Stimulated activated CD8-positive, alpha-beta memory T cell treated with anti-CD3 and anti-CD28 coated beads, Interleukin-7, amount 100 ng/mL, for 48 hours (primary cell): Measurements from ENCODE around the gene LAT.
"Not testable (repeated sequence)": the region's sequence is repeated elsewhere in the genome, so short reads cannot be mapped to it uniquely, and the experiment has no call there.

Source experiments
- DNase-seq, 2 donors: peaks; one replicate each; pipeline ENCODE4 v3.0.0-alpha.2; 2020; ENCODE audit warnings: low read depth in 1 of 2; ENCODE audit errors: extremely low read depth in 1 of 2

The LAT gene, protein sequence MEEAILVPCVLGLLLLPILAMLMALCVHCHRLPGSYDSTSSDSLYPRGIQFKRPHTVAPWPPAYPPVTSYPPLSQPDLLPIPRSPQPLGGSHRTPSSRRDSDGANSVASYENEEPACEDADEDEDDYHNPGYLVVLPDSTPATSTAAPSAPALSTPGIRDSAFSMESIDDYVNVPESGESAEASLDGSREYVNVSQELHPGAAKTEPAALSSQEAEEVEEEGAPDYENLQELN

DNA sequence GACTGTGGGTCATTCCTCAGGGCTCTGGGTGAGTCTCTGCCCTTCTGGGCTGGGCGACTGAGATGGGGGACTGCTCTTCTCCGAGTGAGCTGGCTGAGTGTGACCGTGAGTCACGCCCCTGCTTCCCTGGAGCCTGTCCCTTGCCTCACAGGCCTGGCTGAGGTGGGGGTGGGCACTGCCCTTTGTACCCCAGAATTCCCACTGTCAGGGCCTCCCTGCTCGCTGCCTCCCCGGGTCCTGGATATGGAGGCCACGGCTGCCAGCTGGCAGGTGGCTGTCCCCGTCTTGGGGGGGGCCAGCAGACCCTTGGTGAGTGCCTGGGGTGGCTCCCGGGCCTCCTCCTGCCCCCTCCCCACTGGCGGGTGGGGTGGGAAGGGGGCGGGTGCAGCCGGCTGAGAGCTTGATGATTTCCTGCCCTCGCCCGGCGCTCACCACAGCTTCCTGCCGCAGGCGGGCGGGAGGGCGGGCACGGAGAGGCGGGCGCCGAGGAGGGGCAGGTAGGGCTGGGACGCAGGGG is at the start of gene LAT:
LAT (plus strand) TSS at position 434 of the 517 bp plus-strand sequence. CDS start 366 bp downstream, outside the sequence.
- peak; percentile 57 to 66 for DNase-seq

DNA sequence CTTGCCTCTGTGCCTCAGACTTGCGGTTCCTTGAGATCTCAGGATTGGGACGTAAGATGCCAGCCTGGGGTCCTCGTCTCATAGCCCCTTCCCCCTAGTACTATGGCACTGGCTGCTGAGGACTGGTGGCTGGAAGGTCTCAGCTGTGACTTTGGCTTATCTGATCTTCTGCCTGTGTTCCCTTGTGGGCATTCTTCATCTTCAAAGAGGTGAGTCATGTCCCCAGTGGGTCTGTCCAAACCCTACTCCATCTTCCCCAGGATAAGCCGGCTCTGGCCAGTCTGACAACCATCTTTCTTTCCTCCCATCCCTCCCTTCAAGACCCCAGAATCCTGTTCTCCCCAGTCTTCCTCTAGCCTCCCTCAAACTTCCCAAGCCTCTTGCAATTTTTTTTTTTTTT is 49.5 kb upstream of the LAT start:
- no peak for DNase-seq

DNA sequence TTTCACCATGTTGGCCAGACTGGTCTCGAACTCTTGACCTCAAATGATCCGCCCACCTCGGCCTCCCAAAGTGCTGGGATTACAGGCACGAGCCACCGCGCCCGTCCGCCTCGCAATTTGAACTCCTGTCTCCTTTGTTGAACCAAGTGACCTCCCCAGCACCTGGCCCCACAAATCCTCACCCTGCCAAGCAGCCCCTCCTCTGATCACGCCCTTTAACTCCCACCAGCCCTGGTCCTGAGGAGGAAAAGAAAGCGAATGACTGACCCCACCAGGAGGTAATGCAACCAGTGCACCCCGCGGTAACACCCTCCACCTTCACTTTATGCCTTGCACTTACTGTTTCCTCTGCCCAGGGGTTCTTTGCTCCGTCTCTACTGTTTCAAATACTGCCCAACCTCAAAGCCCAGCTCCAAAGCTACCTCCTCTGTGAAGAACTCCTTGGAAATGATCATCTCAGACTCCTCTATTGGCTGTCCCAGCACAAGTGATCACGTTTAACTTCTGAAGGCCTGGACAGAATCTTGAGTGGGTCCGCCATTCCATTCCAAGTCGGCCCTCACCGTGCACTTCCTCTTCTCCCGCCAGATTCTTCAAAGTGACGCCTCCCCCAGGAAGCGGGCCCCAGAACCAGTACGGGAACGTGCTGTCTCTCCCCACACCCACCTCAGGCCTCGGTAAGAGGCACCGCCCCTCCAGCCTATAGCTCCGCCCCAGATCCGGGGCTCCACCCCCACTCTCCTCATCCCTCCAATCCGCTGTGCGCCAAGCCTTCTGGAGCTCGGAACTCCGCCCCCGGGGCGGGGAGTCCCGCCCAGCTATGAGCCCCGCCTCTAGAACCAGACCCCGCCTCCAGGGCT is 48.7 kb upstream of the LAT start:
- peak; percentile 64 to 71 for DNase-seq

DNA sequence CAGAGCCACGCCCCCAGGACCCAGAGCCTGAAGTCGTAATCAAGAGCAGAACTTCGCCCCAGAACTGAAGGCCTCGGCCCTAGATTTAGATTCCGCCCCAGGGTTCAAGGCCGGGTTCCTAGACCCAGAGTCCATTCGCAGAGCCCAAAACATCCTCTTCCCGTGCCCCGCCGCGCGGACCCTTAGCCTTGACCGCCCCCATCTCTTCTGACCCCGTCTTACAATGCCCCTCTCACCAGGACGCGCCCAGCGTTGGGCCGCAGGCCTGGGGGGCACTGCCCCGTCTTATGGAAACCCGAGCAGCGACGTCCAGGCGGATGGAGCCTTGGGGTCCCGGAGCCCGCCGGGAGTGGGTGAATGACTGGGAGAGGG is 48.1 kb upstream of the LAT start:
- no peak for DNase-seq

DNA sequence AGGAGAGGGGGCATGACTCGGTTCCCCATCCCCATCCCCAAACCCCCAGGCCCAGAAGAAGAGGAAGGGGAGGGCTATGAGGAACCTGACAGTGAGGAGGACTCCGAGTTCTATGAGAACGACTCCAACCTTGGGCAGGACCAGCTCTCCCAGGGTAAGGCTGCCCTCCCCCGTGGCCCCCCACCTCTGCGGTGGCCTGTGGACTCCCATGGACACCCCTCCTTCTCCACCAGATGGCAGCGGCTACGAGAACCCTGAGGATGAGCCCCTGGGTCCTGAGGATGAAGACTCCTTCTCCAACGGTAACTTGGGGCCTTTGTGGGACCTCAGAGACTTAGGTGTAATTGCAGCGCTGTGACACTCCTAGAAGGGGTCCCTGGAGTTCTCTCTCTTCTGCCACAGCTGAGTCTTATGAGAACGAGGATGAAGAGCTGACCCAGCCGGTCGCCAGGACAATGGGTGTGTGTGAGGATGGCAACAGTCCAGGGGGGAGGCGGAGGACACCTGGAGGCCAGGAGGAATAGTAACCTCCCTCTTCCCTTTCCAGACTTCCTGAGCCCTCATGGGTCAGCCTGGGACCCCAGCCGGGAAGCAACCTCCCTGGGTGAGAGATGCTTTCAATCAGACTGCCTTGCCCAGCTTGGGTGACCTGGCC is 47.5 kb upstream of the LAT start:
- DNase-seq, result no peak

DNA sequence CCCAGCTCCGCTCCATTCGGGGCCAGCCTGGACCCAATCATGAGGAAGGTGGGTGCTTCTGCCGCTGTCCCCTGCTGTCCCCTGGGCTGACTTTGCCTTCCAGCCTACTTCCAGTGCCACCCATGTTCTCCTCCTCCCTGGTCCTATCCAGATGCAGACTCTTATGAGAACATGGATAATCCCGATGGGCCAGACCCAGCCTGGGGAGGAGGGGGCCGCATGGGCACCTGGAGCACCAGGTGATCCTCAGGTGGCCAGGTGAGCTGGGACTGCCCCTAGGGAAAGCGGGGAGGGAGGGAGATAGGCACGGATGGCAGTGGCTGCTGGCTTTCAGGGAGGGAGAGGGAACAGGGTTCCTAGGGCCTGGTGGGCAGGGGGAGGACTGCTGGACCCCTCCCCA is 46.1 kb upstream of the LAT start:
- no peak for DNase-seq

DNA sequence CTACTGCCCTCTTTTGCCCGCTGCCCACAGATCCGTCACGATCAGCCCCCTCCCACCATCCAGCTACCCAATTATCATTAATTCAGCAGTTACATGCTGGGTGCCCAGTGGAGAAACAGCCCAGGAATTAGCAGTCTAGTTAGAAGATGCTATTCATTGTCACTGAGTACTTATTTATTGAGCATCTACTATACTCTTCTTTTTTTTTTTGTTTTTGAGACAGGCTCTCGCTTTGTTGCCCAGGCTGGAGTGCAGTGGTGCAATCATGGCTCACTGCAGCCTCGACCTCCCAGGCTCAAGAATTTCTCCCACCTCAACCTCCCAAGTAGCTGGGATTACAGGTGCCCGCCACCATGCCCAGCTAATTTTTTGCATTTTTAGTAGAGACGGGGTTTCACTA is 45.0 kb upstream of the LAT start:
- DNase-seq, result not testable (repeated sequence)

DNA sequence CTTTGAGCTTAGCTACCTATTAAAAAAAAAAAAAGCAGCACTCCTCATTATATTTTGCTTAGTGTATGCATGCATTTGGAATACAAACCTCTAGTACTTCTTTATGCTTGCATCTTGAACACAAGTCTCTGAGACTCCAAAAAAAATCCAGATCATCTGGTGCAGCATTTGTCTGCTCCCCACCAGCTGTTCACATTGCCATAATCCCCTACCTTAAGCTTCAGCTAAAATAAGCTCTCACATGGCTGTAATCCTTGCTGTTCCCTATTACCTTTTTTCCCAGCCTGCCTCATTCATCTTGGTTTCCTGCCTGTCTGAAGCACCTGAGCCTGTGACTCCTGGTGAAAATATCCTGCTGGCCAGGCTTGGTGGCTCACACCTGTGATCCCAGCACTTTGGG is 41.6 kb upstream of the LAT start:
- no peak for DNase-seq

DNA sequence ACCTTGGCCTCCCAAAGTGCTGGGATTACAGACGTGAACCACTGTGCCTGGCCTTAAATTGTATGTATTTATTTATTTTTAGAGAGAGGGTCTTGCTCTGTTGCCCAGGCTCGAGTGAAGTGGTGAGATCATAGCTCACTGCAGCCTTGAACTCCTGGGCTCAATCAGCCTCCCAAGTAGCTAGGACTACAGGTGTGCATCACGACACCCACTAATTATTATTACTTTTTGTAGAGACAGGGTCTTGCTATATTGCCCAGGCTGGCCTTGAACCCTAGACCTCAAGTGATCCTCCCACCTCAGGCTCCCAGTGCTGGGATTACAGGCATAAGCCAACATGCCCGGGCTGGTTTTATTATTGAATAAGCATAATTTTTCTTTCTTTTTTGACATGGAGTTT is 38.2 kb upstream of the LAT start:
- DNase-seq, result no peak

DNA sequence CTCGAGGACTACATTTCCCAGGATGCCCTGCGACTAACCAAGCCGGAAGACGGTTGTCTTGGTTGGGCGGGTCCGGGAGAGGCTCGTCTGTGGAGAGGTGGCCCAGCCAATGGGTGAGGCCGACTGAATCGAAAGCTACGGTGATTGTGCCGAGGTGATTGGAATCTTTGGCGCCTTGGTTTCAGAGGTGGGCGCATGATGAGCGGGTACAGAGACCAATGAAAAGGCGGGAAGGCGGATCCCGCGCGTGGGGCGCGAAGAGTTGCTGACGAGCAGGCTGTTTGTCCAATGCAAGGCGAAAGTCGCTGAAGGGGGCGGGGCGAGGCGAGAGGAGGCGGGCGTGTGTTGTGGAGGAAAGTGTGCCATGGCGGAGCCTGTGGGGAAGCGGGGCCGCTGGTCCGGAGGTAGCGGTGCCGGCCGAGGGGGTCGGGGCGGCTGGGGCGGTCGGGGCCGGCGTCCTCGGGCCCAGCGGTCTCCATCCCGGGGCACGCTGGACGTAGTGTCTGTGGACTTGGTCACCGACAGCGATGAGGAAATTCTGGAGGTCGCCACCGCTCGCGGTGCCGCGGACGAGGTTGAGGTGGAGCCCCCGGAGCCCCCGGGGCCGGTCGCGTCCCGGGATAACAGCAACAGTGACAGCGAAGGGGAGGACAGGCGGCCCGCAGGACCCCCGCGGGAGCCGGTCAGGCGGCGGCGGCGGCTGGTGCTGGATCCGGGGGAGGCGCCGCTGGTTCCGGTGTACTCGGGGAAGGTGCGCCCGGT is 34.0 kb upstream of the LAT start, which contains the start of gene NFATC2IP:
NFATC2IP (plus strand) TSS at position 290 of the 762 bp plus-strand sequence; CDS start at position 365, 75 bp downstream.
- DNase-seq, result peak; percentile 97 to 99

DNA sequence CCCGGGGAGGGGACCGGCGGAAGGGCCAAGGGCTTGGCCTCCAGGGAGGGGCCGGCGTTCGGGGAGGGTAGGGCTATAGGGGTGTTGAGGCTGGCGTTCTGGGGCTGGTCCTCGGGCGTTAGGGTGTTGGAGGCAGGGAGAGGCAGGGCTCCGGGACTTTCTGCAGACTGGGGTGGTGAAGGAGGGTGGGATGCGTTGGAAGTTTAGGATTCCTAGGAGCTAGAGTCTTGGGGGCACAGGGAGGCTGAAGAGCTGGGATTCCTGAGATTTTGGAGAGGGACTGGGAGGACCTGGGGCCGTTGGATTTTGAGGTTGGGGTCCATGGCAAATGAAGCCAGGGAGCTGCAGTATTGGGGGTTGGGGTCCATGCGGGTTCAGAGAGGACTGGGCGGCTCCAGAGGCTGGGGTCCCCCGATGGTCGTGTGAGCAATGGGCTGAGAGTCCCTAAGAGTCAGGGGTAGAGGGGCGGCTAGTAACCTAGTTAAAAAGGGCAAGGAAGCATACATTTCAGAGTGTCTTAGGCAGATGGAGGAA is 33.4 kb upstream of the LAT start:
- no peak for DNase-seq

DNA sequence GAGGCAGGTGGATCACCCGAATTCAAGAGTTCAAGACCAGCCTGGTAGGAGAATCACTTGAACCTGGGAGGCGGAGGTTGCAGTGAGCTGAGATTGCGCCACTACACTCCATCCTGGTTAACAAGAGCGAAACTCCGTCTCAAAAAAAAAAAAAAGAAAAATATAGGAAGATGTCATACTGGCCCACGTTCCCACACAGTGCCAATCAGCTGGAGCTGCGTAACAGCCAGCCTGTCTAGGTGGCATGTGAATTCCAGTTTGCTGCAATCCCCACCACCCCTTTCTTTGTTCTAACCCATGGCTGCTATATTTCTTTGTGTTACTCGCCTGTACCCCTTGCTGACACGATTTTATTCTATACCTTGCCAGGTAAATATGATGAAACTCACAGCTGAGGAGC is 26.6 kb upstream of the LAT start:
- no peak for DNase-seq

DNA sequence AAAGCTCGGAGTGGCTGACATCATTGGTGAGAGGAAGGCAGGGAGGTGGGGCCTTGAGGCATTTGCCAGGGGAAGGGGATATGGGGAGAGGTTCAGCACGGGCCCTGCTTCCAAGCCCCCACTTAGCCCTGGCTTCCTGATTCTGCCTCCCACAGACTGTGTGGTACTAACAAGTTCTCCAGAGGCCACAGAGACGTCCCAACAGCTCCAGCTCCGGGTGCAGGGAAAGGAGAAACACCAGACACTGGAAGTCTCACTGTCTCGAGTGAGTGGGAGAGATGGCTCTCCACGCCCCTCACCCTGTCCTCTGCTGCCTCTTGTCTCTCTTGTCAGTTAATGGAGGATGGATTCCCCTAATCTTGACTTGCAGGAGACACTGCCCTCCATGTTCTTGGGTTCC is 26.0 kb upstream of the LAT start:
- no peak for DNase-seq

DNA sequence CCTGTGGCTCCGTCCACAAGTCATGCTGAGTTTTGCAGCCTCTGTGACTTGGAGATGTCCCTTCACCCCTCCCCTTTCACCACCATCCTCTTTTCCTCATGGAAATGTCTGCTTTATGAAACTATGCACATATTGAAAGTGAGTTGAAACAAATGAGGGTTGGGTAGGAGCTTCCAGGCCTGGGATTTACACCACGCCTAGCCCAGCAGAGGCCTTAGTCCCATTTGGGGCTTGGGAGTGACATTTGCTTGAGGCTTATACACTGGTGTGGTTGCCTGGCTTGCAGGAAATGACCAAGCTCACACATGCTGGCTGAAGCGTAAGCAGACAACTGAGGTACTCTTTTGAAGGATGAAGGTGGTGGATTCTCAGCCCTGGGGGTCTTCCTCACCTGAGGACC is 20.8 kb upstream of the LAT start:
- DNase-seq, result no peak

DNA sequence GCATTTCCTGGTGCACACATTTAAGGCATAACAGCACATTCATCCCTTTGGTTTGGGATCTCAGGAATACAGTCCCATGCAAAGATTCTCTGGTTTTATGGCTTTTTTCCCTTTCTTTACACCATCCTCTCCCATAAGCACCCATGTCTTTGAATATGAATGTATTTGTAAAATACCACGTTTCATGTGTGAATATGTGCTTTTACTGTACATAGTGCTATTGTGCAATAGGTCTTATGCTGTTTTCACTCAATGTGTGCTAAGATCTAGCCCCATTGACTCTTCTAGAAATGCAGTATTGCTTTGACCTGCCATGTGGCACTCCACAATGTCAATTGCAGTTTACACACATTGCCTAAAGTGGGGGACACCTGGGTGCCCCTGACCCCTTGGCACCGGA is 20.4 kb upstream of the LAT start:
- DNase-seq, result no peak

DNA sequence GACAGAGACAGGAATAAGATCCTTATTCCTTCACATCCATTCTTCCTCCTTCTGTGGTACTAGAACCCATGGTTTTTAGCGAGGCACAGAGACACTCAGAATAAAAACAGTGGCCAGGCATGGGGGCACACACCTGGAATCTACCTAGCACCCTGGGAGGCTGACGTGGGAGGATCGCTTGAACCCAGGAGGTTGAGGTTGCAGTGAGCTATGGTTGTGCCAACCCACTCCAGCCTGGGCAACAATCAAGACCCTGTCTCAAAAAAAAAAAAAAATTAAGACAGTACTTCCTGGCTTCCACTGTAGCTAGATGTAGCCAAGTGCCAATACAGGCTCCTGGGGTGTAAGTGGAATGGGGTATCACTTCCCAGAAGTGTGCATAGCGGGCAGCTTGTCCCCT is 17.7 kb upstream of the LAT start:
- DNase-seq, result no peak

DNA sequence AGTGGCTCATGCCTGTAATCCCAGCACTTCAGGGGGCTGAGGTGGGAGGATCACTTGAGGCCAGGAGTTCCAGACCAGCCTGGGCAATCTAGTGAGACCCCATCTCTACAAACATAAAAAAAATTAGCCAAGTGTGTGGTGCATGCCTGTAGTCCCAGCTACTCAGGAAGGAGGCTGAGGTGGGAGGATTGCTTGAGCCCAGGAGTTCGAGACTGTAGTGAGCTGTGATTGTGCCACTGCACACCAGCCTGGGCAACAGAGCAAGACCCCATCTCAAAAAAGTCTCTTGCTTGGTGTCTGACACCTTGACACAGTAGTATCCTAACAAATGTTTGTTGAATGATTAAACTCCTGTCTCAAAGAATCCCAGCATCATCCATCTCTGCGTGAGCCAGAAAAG is 15.2 kb upstream of the LAT start:
- not testable (repeated sequence) for DNase-seq

DNA sequence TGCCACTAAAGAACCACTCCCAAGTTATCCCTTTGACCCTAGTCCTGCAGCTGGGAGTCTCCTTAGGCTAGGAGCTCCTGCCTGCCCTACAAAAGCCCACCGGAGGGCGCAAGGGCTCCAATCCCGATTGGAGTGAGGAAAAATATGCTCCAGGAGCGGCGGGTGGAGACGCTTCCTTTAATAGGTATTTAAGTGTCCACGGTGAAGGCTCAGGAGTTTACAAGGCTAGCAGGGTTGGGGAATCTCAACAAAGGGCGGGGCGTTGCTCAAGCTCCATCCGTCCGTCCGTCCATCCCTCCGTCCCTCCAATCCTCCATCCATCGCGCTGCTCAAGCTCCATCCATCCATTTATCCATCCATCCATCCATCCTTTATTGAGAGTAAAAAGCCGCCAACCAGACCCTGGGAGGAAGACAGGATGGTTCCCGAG is 10.8 kb upstream of the LAT start:
- DNase-seq, result no peak

DNA sequence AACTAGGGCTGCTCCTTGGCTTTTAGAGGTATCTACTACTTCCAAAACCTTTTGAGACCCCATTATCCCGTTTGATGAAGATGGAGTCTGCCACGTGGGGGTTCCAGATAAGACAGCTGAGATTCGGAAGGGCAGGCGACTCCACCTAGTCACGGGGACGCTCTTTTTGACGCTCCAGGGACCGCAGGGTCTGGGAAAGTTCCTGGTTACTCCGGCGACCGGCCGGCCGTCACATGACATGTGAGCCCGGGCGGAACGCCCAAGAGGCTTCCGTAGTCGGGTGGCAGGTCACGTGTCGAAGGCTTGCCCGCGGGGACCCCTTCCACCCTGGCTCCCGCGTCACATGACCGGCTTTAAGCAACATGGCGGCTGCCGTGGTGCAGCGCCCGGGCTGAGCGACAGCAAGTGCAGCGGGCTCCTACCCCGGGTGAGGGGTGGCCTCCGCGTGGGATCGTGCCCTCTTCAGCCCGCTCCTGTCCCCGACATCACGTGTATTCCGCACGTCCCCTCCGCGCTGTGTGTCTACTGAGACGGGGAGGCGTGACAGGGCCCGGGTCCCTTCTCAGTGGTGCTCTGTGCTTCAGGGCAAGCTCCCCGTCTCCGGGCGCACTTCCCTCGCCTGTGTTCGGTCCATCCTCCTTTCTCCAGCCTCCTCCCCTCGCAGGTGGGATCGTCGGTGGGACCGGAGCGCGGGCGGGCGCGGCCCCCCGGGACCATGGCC is 10.3 kb upstream of the LAT start, which contains the start of gene SPNS1:
SPNS1 (plus strand) TSS at position 342 of the 721 bp plus-strand sequence; CDS start at position 716, 374 bp downstream.
- peak; percentile 92 to 95 for DNase-seq

DNA sequence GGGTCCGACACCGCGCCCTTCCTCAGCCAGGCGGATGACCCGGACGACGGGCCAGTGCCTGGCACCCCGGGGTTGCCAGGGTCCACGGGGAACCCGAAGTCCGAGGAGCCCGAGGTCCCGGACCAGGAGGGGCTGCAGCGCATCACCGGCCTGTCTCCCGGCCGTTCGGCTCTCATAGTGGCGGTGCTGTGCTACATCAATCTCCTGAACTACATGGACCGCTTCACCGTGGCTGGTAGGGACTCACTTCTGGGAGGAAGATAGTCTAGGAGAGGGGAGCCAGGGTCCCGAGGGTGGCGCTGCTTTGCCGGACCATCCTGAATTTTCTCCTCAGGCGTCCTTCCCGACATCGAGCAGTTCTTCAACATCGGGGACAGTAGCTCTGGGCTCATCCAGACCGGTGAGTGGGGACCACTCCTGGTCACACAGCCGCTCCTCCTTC is 9.7 kb upstream of the LAT start:
- no peak for DNase-seq
